Measurements from ENCODE around the gene EML3.

DNA sequence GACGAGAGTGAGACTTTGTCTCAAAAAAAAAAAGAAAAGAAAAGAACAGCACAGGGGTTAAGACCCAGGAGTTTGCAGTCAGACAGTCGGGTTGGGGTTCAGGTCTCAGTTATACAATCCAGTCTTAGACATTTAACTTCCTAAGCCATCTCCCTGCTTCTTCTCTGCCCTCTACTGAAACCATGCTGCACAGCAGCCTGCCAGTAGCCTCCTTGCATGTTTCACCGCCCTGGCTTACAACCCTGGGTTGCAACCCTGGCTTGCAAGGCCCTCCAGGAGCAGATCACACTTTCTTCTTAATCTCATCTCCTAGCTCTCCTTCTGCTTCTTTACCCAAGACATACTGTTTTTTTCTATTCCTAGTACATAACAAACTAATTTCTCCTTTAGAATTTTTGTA, 15.1 kb upstream of the EML3 start:
- TF ChIP-seq TCF4 (CRISPR knock-in tag; IDR thresholded peaks at IDR 0.05; ENCODE audit: borderline replicate concordance) (no peak), ESRRG (CRISPR knock-in tag; IDR thresholded peaks at IDR 0.05) (no peak), GLIS3 (CRISPR knock-in tag; IDR thresholded peaks at IDR 0.05) (no peak), BACH2 (CRISPR knock-in tag; IDR thresholded peaks at IDR 0.05; ENCODE audit: borderline replicate concordance) (no peak), ZFP3 (CRISPR knock-in tag; IDR thresholded peaks at IDR 0.05) (no peak), PPARA (CRISPR knock-in tag; IDR thresholded peaks at IDR 0.05; ENCODE audit: borderline replicate concordance) (no peak), CREB5 (CRISPR knock-in tag; IDR thresholded peaks at IDR 0.05; ENCODE audit: low read depth) (no peak), RARB (CRISPR knock-in tag; IDR thresholded peaks at IDR 0.05) (no peak), CSRNP3 (CRISPR knock-in tag; IDR thresholded peaks at IDR 0.05) (no peak), PATZ1 (CRISPR knock-in tag; IDR thresholded peaks at IDR 0.05; ENCODE audit: borderline replicate concordance) (no peak)
- TF ChIP-seq, protein P1, sequence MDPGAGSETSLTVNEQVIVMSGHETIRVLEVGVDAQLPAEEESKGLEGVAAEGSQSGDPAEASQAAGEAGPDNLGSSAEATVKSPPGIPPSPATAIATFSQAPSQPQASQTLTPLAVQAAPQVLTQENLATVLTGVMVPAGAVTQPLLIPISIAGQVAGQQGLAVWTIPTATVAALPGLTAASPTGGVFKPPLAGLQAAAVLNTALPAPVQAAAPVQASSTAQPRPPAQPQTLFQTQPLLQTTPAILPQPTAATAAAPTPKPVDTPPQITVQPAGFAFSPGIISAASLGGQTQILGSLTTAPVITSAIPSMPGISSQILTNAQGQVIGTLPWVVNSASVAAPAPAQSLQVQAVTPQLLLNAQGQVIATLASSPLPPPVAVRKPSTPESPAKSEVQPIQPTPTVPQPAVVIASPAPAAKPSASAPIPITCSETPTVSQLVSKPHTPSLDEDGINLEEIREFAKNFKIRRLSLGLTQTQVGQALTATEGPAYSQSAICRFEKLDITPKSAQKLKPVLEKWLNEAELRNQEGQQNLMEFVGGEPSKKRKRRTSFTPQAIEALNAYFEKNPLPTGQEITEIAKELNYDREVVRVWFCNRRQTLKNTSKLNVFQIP (CRISPR knock-in tag; IDR thresholded peaks at IDR 0.05; ENCODE audit: borderline replicate concordance, low read depth): no peak

Data from SK-N-SH treated with all-trans-retinoic acid at 6 μM for 48 hours (cell line).